ENCODE data around the gene NME1. TPM values are rescaled to one million over a fixed set of nuclear protein-coding genes. Genes with fewer than 3 reads are reported as not detected.
"Not testable (repeated sequence)": the region's sequence is repeated elsewhere in the genome, so short reads cannot be mapped to it uniquely, and the experiment has no call there.

The NME1 gene
- total RNA-seq, 4 donors from 2014 or later = 21.1 to 67.6 (median 61.1) TPM

DNA sequence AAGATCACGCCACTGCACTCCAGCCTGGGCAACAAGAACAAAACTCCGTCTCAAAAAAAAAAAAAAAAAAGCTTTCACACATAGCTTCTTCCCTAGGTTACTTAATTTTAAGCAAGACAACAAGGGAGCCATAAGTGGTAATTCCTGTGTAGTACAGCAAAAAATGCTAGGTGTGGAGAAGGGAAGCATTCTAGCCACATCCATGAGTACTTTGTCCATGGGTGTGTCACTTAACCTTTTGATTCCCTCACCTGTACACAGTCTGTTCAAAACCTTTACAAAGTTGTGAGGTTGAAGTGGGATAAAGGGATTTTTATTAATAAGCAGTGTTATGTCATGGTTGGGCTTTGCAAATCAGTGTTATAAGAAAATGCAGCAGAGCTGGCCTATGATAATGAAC, 17.4 kb downstream of the NME1 start:
- Histone ChIP-seq H3K27me3 (no peaks in the 10 kb centered on the region), H3K4me1 (peaks cover 13% of the 10 kb centered on the region), H3K27ac (no peak overlapping the region), H3K4me3 (no peak overlapping the region), H3K9me3 (no peaks in the 10 kb centered on the region), H3K36me3 (peaks cover 50% of the 10 kb centered on the region)
- WGBS = 90% methylated on average over 2 of the region's 2 CpGs
- TF ChIP-seq POLR2A (IDR thresholded peaks at IDR 0.05) (no peak), POLR2AphosphoS5 (IDR thresholded peaks at IDR 0.05) (no peak), EP300 (IDR thresholded peaks at IDR 0.05) (no peak)
- TF ChIP-seq, protein P1, sequence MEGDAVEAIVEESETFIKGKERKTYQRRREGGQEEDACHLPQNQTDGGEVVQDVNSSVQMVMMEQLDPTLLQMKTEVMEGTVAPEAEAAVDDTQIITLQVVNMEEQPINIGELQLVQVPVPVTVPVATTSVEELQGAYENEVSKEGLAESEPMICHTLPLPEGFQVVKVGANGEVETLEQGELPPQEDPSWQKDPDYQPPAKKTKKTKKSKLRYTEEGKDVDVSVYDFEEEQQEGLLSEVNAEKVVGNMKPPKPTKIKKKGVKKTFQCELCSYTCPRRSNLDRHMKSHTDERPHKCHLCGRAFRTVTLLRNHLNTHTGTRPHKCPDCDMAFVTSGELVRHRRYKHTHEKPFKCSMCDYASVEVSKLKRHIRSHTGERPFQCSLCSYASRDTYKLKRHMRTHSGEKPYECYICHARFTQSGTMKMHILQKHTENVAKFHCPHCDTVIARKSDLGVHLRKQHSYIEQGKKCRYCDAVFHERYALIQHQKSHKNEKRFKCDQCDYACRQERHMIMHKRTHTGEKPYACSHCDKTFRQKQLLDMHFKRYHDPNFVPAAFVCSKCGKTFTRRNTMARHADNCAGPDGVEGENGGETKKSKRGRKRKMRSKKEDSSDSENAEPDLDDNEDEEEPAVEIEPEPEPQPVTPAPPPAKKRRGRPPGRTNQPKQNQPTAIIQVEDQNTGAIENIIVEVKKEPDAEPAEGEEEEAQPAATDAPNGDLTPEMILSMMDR (IDR thresholded peaks at IDR 0.05) = no peak
- DNase-seq (ENCODE audit: low spot score in 2 of 2) = no peak

DNA sequence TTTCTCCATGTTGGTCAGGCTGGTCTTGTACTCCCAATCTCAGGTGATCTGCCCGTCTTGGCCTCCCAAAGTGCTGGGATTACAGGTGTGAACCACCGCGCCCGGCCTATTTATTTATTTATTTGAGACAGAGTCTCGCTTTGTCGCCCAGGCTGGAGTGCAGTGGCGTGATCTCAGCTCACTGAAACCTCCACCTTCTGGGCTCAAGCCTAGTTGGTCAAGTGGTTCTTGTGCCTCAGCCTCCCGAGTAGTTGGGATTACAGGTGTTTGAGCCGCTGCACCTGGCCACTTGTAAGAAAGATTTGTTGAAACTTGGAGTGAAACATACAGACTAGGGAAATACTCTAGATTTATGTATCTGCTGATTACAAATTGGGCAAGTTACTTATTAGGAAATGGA, 18.7 kb downstream of the NME1 start:
- WGBS = 92% methylated on average over 9 of the region's 9 CpGs
- not testable (repeated sequence) for H3K27ac ChIP-seq; DNase-seq (ENCODE audit: low spot score in 2 of 2)

DNA sequence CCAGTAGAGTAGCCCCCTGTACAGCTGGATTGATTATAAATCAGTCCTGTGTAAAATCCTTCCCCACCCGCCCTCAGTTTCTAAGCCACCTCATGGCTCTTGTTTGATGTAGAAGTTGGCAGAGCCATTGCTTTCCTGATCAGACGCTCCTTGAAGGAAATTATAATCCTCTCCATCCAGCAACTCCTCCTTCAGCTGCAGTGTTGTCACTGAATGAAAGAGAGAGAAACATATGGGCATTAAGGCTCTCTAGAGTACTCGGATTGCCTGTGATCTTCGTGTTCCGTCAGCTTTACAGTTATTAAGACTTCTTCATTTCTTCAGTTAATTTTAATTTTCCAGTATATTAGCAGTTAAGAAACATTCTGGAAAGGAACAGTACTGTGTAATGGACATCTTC, 27.1 kb downstream of the NME1 start:
- H3K4me3 ChIP-seq = no peak overlapping the region
- H3K27me3 ChIP-seq = no peaks in the 10 kb centered on the region
- TF ChIP-seq POLR2A (IDR thresholded peaks at IDR 0.05) (no peak), POLR2AphosphoS5 (IDR thresholded peaks at IDR 0.05) (no peak), EP300 (IDR thresholded peaks at IDR 0.05) (no peak)
- TF ChIP-seq, protein P1 (IDR thresholded peaks at IDR 0.05) = no peak
- no peak overlapping the region for H3K27ac ChIP-seq
- WGBS = 70% methylated on average over 5 of the region's 5 CpGs
- no peak for DNase-seq (ENCODE audit: low spot score in 2 of 2)
- peaks cover 45% of the 10 kb centered on the region for H3K36me3 ChIP-seq
- no peaks in the 10 kb centered on the region for H3K9me3 ChIP-seq
- H3K4me1 ChIP-seq = no peaks in the 10 kb centered on the region

More for the DNA sequence above, 18.7 kb downstream of the NME1 start:
- H3K4me1 ChIP-seq, H3K27me3 ChIP-seq, H3K9me3 ChIP-seq, H3K4me3 ChIP-seq: not testable (repeated sequence)
- H3K36me3 ChIP-seq = peaks cover 50% of the 10 kb centered on the region

DNA sequence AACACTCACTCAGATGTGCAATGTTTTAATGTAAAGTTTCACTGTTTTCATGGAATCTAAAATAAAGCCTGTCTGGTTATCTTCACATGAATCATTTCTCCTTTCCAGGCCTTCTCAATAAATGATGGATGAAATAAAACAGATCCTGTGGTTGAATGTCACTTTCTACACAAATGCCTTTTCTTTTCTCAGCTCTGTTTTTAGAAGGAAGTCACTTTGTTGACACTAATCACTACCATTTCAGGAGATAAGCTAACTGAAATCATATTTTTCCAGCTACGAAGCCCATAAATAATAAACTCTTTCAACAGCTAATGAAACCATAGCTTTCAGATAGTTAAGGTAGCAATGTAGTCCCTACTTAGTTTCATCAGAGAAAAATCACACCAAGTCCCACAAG, 30.8 kb downstream of the NME1 start:
- WGBS = 89% methylated on average over 1 of the region's 1 CpG
- Histone ChIP-seq H3K36me3 (peaks cover 59% of the 10 kb centered on the region), H3K4me3 (no peak overlapping the region), H3K9me3 (no peaks in the 10 kb centered on the region), H3K27ac (no peak overlapping the region), H3K4me1 (no peaks in the 10 kb centered on the region), H3K27me3 (no peaks in the 10 kb centered on the region)
- TF ChIP-seq, protein P1 (IDR thresholded peaks at IDR 0.05) = no peak
- TF ChIP-seq EP300 (IDR thresholded peaks at IDR 0.05) (no peak), POLR2AphosphoS5 (IDR thresholded peaks at IDR 0.05) (no peak), POLR2A (IDR thresholded peaks at IDR 0.05) (no peak)
- DNase-seq (ENCODE audit: low spot score in 2 of 2) = no peak

DNA sequence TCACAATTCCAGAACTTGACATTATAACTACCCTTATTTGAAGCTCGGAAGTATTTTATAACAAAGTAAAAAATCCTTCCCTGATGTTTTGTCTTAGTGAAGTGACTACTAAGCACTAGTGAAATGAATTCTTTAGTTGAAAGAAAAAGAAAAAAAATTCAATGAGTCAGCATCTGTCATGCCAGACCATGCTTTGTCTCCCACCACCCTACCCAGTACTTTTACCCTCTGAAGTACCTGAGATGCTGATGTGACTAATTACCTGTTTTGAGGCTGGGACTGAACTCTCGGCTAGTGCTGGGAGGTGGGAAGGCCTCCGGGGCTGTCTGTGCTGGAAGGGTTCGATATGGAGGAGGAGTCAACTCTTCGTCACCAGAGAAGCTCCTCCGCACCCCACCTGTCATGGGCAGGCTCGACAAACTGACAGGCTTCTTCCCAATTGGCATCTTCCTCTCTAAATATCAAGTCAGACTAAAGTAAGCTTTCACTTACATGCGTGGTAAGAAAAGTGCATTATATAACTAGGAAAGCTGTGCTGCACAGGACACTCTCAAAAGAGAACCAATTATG, 32.5 kb downstream of the NME1 start:
- peaks cover 67% of the 10 kb centered on the region for H3K36me3 ChIP-seq
- no peaks in the 10 kb centered on the region for H3K4me1 ChIP-seq
- TF ChIP-seq POLR2AphosphoS5 (IDR thresholded peaks at IDR 0.05) (no peak), POLR2A (IDR thresholded peaks at IDR 0.05) (no peak), EP300 (IDR thresholded peaks at IDR 0.05) (no peak)
- TF ChIP-seq, protein P1 (IDR thresholded peaks at IDR 0.05) = no peak
- no peak overlapping the region for H3K4me3 ChIP-seq
- no peaks in the 10 kb centered on the region for H3K9me3 ChIP-seq
- no peak for DNase-seq (ENCODE audit: low spot score in 2 of 2)
- no peaks in the 10 kb centered on the region for H3K27me3 ChIP-seq
- no peak overlapping the region for H3K27ac ChIP-seq
- WGBS = 91% methylated on average over 8 of the region's 8 CpGs

All from suprapubic skin (tissue), 4 donors.